ENCODE results near the gene MARCHF10.

The MARCHF10 gene

GRCh38 chr17:62662855-62663254, 145.3 kb downstream of the MARCHF10 start:
- H3K36me3 ChIP-seq, result no peaks in the 10 kb centered on the region
- H3K4me1 ChIP-seq, result peaks cover 1% of the 10 kb centered on the region; the same call in 1 of the 2 replicates
- H3K27me3 ChIP-seq, result no peaks in the 10 kb centered on the region
- no peak overlapping the region for H3K4me3 ChIP-seq (ENCODE audit: low read depth, low read length)
- TF ChIP-seq CTCF (IDR thresholded peaks at IDR 0.05; ENCODE audit: low read depth, low read length), result no peak
- DNase-seq, result no peak
- H3K9me3 ChIP-seq, result no peaks in the 10 kb centered on the region; the same call in 1 of the 2 replicates

GRCh38 chr17:62661337-62661736, 146.8 kb downstream of the MARCHF10 start:
- no peaks in the 10 kb centered on the region for H3K36me3 ChIP-seq
- no peaks in the 10 kb centered on the region; the same call in 1 of the 2 replicates for H3K9me3 ChIP-seq
- H3K4me1 ChIP-seq, result peaks cover 3% of the 10 kb centered on the region; the same call in 1 of the 2 replicates
- no peak overlapping the region for H3K4me3 ChIP-seq (ENCODE audit: low read depth, low read length)
- no peak for TF ChIP-seq CTCF (IDR thresholded peaks at IDR 0.05; ENCODE audit: low read depth, low read length)
- no peaks in the 10 kb centered on the region for H3K27me3 ChIP-seq
- no peak for DNase-seq

- no peak for DNase-seq
- no peak for TF ChIP-seq CTCF (IDR thresholded peaks at IDR 0.05; ENCODE audit: low read depth, low read length)
These were observed 147.4 kb downstream of the MARCHF10 start for GRCh38 chr17:62660629-62661118.

DNA sequence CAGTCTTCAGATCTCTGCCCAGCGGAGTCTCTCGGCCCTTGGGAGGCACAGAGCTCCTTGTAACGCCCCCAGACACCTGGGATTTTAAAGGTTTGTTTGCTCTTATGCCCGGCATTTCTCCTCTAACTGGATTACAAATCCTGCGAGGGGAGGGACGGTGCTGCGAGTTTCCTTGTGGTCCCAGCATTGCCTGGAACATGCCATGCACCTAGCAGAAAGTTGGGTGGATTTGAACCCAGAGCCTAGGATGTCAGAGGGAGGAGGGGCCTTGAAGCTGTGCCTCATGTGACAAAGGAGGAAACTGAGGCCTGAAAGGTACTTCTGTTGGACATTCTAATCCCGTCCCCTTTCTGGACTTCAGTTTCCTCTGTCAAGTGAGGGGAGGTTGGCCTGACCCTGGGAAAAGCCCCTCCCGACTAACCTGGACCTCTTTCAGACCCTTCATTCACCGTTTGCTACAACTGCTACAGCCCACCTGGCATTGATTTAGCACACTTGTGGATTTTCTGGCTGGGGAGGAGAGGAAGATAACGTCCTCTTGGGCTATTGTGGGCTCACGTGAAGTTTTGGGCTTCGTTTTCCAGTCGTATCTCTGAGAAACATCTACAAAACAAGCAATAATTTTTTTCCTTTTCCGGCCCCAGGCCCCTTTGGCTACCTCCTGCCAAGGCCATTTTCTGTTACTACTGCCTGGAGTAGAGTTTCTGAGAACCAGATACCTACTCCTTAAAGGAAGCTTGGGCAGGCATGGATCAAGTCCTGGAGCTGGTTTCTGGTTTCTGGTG, 149.8 kb downstream of the MARCHF10 start:
- no peak for TF ChIP-seq CTCF (IDR thresholded peaks at IDR 0.05; ENCODE audit: low read depth, low read length)
- Histone ChIP-seq H3K4me1 (peaks cover 15% of the 10 kb centered on the region), H3K27me3 (no peaks in the 10 kb centered on the region), H3K4me3 (ENCODE audit: low read depth, low read length) (no peak overlapping the region), H3K36me3 (no peaks in the 10 kb centered on the region), H3K9me3 (no peaks in the 10 kb centered on the region; the same call in 1 of the 2 replicates)
- DNase-seq, result no peak

More at GRCh38 chr17:62660629-62661118, 147.4 kb downstream of the MARCHF10 start:
- Histone ChIP-seq H3K27me3 (no peaks in the 10 kb centered on the region), H3K9me3 (no peaks in the 10 kb centered on the region; the same call in 1 of the 2 replicates), H3K4me3 (ENCODE audit: low read depth, low read length) (no peak overlapping the region), H3K4me1 (peaks cover 3% of the 10 kb centered on the region; the same call in 1 of the 2 replicates), H3K36me3 (no peaks in the 10 kb centered on the region)

DNA sequence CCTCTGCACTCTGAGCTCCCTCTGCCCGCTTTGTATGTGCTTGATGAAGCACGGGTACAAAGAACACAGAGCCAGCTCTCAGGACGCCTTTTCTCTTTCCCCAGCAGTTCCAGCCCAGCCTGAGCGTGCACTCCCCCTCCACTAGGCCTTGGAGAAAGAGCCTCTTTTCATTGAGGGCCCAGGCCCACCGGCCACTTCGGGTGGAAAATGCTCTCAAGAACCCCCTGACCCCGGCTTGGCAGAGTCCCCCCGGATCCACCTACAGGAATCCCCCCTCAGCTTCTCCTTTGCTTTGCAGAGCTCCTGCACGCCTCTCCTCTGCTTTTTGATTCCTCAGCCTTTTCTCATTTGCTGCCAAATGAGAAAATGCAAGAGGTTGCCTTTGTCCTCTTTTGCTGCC, 150.4 kb downstream of the MARCHF10 start:
- no peak for DNase-seq
- TF ChIP-seq CTCF (IDR thresholded peaks at IDR 0.05; ENCODE audit: low read depth, low read length), result no peak
- Histone ChIP-seq H3K4me3 (ENCODE audit: low read depth, low read length) (no peak overlapping the region), H3K36me3 (no peaks in the 10 kb centered on the region), H3K4me1 (peaks cover 15% of the 10 kb centered on the region), H3K27me3 (no peaks in the 10 kb centered on the region), H3K9me3 (no peaks in the 10 kb centered on the region; the same call in 1 of the 2 replicates)

DNA sequence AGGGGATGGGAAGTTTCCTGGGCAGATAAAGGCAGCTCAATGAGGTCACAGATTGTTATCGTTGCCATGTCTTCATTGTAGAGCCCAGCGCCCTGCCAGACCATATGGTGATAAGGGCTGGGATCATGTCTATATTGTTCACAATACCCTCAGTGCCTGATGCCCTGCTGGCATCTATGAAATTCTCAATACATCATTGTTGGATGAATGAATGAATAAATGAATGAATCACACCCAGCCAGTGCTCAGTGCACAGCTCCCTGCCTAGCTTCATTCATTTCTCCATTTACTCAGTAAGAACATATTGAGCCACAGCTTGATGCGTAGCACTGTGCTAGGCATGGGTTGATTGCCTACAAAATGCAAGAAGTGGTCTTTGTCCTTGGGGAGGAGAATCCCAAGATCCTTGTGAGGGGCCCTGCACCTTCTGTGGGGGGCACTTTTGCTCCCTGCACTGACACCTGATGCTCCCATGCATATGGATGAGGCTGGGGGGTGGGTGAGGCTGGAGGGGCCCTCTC, 150.9 kb downstream of the MARCHF10 start:
- no peak for DNase-seq
- Histone ChIP-seq H3K27me3 (no peaks in the 10 kb centered on the region), H3K36me3 (no peaks in the 10 kb centered on the region)

More for the DNA sequence above, 150.9 kb downstream of the MARCHF10 start:
- H3K9me3 ChIP-seq, result no peaks in the 10 kb centered on the region; the same call in 1 of the 2 replicates
- TF ChIP-seq CTCF (IDR thresholded peaks at IDR 0.05; ENCODE audit: low read depth, low read length), result no peak
- H3K4me3 ChIP-seq (ENCODE audit: low read depth, low read length), result no peak overlapping the region
- H3K4me1 ChIP-seq, result peaks cover 15% of the 10 kb centered on the region
